ENCODE measurements around the gene PRDM8.

The PRDM8 gene

GRCh38 chr4:80229128-80229527 is 31.8 kb downstream of the PRDM8 start:
- TF ChIP-seq, protein P1, sequence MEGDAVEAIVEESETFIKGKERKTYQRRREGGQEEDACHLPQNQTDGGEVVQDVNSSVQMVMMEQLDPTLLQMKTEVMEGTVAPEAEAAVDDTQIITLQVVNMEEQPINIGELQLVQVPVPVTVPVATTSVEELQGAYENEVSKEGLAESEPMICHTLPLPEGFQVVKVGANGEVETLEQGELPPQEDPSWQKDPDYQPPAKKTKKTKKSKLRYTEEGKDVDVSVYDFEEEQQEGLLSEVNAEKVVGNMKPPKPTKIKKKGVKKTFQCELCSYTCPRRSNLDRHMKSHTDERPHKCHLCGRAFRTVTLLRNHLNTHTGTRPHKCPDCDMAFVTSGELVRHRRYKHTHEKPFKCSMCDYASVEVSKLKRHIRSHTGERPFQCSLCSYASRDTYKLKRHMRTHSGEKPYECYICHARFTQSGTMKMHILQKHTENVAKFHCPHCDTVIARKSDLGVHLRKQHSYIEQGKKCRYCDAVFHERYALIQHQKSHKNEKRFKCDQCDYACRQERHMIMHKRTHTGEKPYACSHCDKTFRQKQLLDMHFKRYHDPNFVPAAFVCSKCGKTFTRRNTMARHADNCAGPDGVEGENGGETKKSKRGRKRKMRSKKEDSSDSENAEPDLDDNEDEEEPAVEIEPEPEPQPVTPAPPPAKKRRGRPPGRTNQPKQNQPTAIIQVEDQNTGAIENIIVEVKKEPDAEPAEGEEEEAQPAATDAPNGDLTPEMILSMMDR (IDR thresholded peaks at IDR 0.05) = no peak
- no peaks in the 10 kb centered on the region for H3K9me3 Mint-ChIP-seq
- DNase-seq = no peak
- no peak overlapping the region for H3K27ac Mint-ChIP-seq
- H3K36me3 Mint-ChIP-seq (ENCODE audit: low read depth) = no peaks in the 10 kb centered on the region
- no peak overlapping the region for H3K4me3 Mint-ChIP-seq
- H3K4me1 Mint-ChIP-seq = no peaks in the 10 kb centered on the region
- H3K27me3 Mint-ChIP-seq (ENCODE audit: low read depth, poor library complexity) = peaks cover 49% of the 10 kb centered on the region

GRCh38 chr4:80229590-80229989 is 32.3 kb downstream of the PRDM8 start:
- Mint-ChIP-seq H3K9me3 (no peaks in the 10 kb centered on the region), H3K4me1 (no peaks in the 10 kb centered on the region), H3K27me3 (ENCODE audit: low read depth, poor library complexity) (peaks cover 45% of the 10 kb centered on the region), H3K36me3 (ENCODE audit: low read depth) (no peaks in the 10 kb centered on the region), H3K4me3 (no peak overlapping the region), H3K27ac (no peak overlapping the region)
- TF ChIP-seq, protein P1 (IDR thresholded peaks at IDR 0.05) = no peak
- DNase-seq = no peak

GRCh38 chr4:80231180-80231579 is 33.9 kb downstream of the PRDM8 start:
- Mint-ChIP-seq H3K4me1 (no peaks in the 10 kb centered on the region), H3K9me3 (no peaks in the 10 kb centered on the region), H3K27ac (no peak overlapping the region), H3K27me3 (ENCODE audit: low read depth, poor library complexity) (peaks cover 42% of the 10 kb centered on the region), H3K4me3 (no peak overlapping the region), H3K36me3 (ENCODE audit: low read depth) (no peaks in the 10 kb centered on the region)
- TF ChIP-seq, protein P1 (IDR thresholded peaks at IDR 0.05) = no peak
- no peak for DNase-seq

DNA sequence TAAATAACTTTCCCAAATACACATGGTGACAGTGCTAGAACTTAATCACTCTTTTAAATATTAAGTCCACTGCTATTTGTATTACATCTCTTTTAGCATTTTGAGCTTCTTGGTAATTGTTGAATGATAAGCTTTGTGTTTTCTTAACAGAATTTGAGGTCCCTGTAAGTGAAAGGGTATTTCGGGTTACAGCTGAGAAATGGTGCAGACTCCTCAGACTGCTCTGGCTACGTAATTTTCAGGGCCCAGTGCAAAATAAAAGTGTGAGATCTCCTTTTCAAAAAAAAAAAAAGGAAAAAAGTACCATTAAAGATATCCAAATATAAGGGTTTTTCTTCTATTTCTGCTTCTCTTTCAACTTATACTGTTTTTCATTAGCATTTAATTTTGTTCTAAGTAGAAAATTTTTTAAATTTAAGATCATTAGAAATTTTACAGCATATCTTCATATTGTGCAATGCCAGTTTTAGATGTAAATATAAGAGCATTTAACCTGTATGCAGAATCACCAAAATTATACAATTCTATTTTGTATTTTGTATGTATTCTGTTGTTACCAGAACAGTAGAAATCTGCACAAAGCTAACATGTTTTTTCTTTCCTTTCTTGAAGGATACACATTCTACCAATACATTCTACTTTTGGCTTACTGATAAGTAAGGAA is 35.5 kb downstream of the PRDM8 start:
- DNase-seq = no peak
- Mint-ChIP-seq H3K4me3 (no peak overlapping the region), H3K9me3 (no peaks in the 10 kb centered on the region), H3K4me1 (no peaks in the 10 kb centered on the region), H3K27ac (no peak overlapping the region), H3K36me3 (ENCODE audit: low read depth) (no peaks in the 10 kb centered on the region), H3K27me3 (ENCODE audit: low read depth, poor library complexity) (peaks cover 45% of the 10 kb centered on the region)
- TF ChIP-seq, protein P1 (IDR thresholded peaks at IDR 0.05) = no peak

DNA sequence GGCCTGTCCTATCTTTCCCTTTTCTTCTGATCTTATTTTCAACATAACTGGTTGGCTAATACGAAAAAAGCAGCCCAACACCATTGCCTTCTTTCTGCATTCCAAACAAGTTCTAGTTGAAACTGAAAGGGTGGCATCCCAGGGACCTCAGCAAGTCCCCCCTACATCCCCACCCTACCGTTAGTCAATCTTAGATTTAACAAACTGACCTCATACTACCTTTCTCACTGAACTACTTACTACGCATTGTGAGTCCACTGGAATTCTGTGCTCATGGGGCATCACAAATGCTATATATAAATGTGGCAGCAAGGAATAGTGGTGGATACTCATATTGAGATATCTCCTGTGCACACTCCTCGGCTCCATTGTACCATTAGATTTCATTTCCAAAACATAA is 36.1 kb downstream of the PRDM8 start:
- TF ChIP-seq, protein P1 (IDR thresholded peaks at IDR 0.05) = no peak
- DNase-seq = no peak
- H3K4me1 Mint-ChIP-seq = no peaks in the 10 kb centered on the region
- no peaks in the 10 kb centered on the region for H3K36me3 Mint-ChIP-seq (ENCODE audit: low read depth)
- H3K27me3 Mint-ChIP-seq (ENCODE audit: low read depth, poor library complexity) = peaks cover 39% of the 10 kb centered on the region
- no peak overlapping the region for H3K4me3 Mint-ChIP-seq
- H3K9me3 Mint-ChIP-seq = no peaks in the 10 kb centered on the region
- H3K27ac Mint-ChIP-seq = no peak overlapping the region

DNA sequence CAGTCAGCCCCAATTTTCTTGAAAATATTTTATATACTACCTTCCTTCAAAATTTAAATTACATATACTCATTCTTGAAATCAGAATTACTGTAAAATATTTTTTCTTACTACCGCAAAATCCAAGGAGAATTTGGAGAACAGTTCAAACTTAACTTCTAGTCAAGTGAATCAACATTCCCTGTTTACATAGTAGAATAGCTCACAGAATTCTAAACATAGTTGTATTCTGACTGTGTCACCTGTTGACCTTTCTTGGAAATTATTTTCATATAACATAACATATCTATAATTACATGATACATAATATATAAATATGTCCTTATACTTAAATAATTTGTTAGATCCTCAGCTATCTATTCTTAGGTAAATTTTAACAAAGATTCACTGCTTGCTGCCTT is 38.1 kb downstream of the PRDM8 start:
- H3K36me3 Mint-ChIP-seq (ENCODE audit: low read depth) = no peaks in the 10 kb centered on the region
- no peak for DNase-seq
- H3K27me3 Mint-ChIP-seq (ENCODE audit: low read depth, poor library complexity) = peaks cover 24% of the 10 kb centered on the region
- no peaks in the 10 kb centered on the region for H3K9me3 Mint-ChIP-seq
- H3K4me1 Mint-ChIP-seq = no peaks in the 10 kb centered on the region
- TF ChIP-seq, protein P1 (IDR thresholded peaks at IDR 0.05) = no peak
- no peak overlapping the region for H3K27ac Mint-ChIP-seq
- H3K4me3 Mint-ChIP-seq = no peak overlapping the region

Data from nephron progenitor cell (in vitro differentiated cells).